HCT116 (cell line): ENCODE data around the gene AMOTL1. TPM values are rescaled to one million over a fixed set of nuclear protein-coding genes. Genes with fewer than 3 reads are reported as not detected.

Experiments
- ATAC-seq: fragments of 200-7000 bp; cut with Tn5 transposase; 2 replicates; pipeline ENCODE4 v1.9.1; 2020; ENCODE audit warnings: mild to moderate bottlenecking, moderate library complexity
- BruUV-seq: library from RNA; stranded (reverse); fragments of 400-500 nt; replicated peaks from 2 replicates; lab custom pipeline; 2021; lab: Mats Ljungman, UMichigan
- CTCF ChIA-PET: fragments of 300-600 bp; sonication (Branson Sonifier 250); formaldehyde crosslinking; loops from one replicate; lab custom pipeline; 2021; ENCODE audit warnings: antibody characterized with exemption; lab: Charles Lee
- POLR2A ChIA-PET: fragments of 300-600, 350-600 bp; sonication (Branson Sonifier 250); formaldehyde crosslinking; loops from one replicate; lab custom pipeline; 2021; ENCODE audit warnings: antibody characterized with exemption; lab: Charles Lee
- RAD21 ChIA-PET, 2 experiments: fragments of 300-600 bp; sonication (Branson Sonifier 250); formaldehyde crosslinking; loops; one replicate each; lab custom pipeline; 2023; ENCODE audit warnings: low total read pairs in 2 of 2; ENCODE audit not compliant: uncharacterized antibody in 2 of 2, unreplicated experiment in 2 of 2, low non-redundant PET in 1 of 2; lab: Charles Lee
- DNase-seq: peaks from one replicate; pipeline ENCODE4 v3.0.0-alpha.2; 2010; ENCODE audit warnings: low read depth, low spot score
- H2AFZ ChIP-seq: fragments of 200-600 bp; shearing (Covaris generic), sonication (generic); 2 replicates; pipeline ENCODE4 v1.6.1; 2017; ENCODE audit warnings: low read depth, mixed run types, mixed read lengths, antibody characterized with exemption, low read length; ENCODE audit not compliant: poor library complexity, severe bottlenecking
- H3K27ac ChIP-seq: 2 replicates; pipeline ENCODE4 v1.5.1; 2012; ENCODE audit warnings: low read depth, low read length
- H3K27me3 ChIP-seq: fragments of 200-600 bp; sonication (generic); 2 replicates; pipeline ENCODE4 v1.6.1; 2016; ENCODE audit warnings: mixed run types, low read length, mixed read lengths; ENCODE audit not compliant: insufficient read depth
- H3K36me3 ChIP-seq, 2 experiments: fragments of 200-500 bp in 1 of 2; fragments of 200-600 bp in 1 of 2; sonication (Bioruptor generic) in 1 of 2; sonication (generic) in 1 of 2; 2 replicates each; pipeline versions ENCODE4 v1.5.1 to v1.6.1; 2014 to 2016; ENCODE audit warnings: low read length in 2 of 2, inconsistent platforms in 1 of 2, mixed read lengths in 1 of 2, mixed run types in 1 of 2; ENCODE audit not compliant: insufficient read depth in 2 of 2, control insufficient read depth in 1 of 2
- H3K4me1 ChIP-seq, 2 experiments: fragments of 200-600 bp in 1 of 2; sonication (generic) in 1 of 2; 2 replicates each; pipeline versions ENCODE4 v1.5.1 to v1.6.1; 2012 to 2017; ENCODE audit warnings: low read length in 2 of 2, inconsistent platforms in 1 of 2, mild to moderate bottlenecking in 1 of 2, mixed read lengths in 1 of 2, mixed run types in 1 of 2, moderate library complexity in 1 of 2; ENCODE audit not compliant: insufficient read depth in 2 of 2, control insufficient read depth in 1 of 2
- H3K4me2 ChIP-seq: fragments of 200-600 bp; sonication (generic); 2 replicates; pipeline ENCODE4 v1.6.1; 2017; ENCODE audit warnings: mixed run types, low read length, mixed read lengths
- H3K4me3 ChIP-seq, 2 experiments: fragments of 200-600 bp in 1 of 2; sonication (generic) in 1 of 2; replicated peaks in 1 of 2; 2 replicates each; pipeline ENCODE4 v1.5.1; 2011 to 2016; ENCODE audit warnings: low read length in 2 of 2, control low read depth in 1 of 2, low read depth in 1 of 2, mild to moderate bottlenecking in 1 of 2, mixed read lengths in 1 of 2, mixed run types in 1 of 2
- H3K79me2 ChIP-seq: fragments of 200-600 bp; sonication (generic); 2 replicates; pipeline ENCODE4 v1.6.1; 2017; ENCODE audit warnings: mild to moderate bottlenecking, mixed run types, low read length, moderate library complexity, mixed read lengths; ENCODE audit not compliant: insufficient read depth
- H3K9ac ChIP-seq: fragments of 200-600 bp; sonication (generic); 2 replicates; pipeline ENCODE4 v1.6.1; 2016; ENCODE audit warnings: low read length, mixed read lengths
- H3K9me2 ChIP-seq: fragments of 200-600 bp; sonication (generic), shearing (Covaris generic); 2 replicates; pipeline ENCODE4 v1.6.1; 2017; ENCODE audit warnings: mixed run types, mild to moderate bottlenecking, moderate library complexity; ENCODE audit not compliant: insufficient read depth
- H3K9me3 ChIP-seq, 2 experiments: fragments of 200-500 bp in 1 of 2; fragments of 200-600 bp in 1 of 2; sonication (Bioruptor generic) in 1 of 2; sonication (generic) in 1 of 2; 2 replicates each; pipeline ENCODE4 v1.6.1; 2014 to 2017; ENCODE audit warnings: low read length in 2 of 2, mixed read lengths in 2 of 2, inconsistent platforms in 1 of 2, low read depth in 1 of 2, mild to moderate bottlenecking in 1 of 2, mixed run types in 1 of 2, moderate library complexity in 1 of 2; ENCODE audit not compliant: control insufficient read depth in 1 of 2, insufficient read depth in 1 of 2
- H4K20me1 ChIP-seq: fragments of 200-600 bp; sonication (generic), shearing (Covaris generic); 2 replicates; pipeline ENCODE4 v1.6.1; 2017; ENCODE audit warnings: mixed run types, mild to moderate bottlenecking, moderate library complexity; ENCODE audit not compliant: insufficient read depth
- ATF3 ChIP-seq: IDR thresholded peaks from 2 replicates; pipeline ENCODE4 v1.6.1; 2012
- ELF1 ChIP-seq: IDR thresholded peaks from 2 replicates; pipeline ENCODE4 v1.6.1; 2012; ENCODE audit warnings: low read depth, borderline replicate concordance
- EZH2 ChIP-seq: fragments of 200-600 bp; sonication (generic); IDR thresholded peaks from 2 replicates; pipeline ENCODE4 v1.6.1; 2017; ENCODE audit warnings: antibody characterized with exemption, mixed run types
- SIN3A ChIP-seq: IDR thresholded peaks from 2 replicates; pipeline ENCODE4 v1.6.1; 2012; ENCODE audit warnings: low read depth
- SP1 ChIP-seq: IDR thresholded peaks from 2 replicates; pipeline ENCODE4 v1.6.1; 2012; ENCODE audit warnings: low read depth
- TCF7L2 ChIP-seq: IDR thresholded peaks from 2 replicates; pipeline ENCODE4 v1.7.0; 2011; ENCODE audit warnings: borderline replicate concordance, inconsistent platforms; ENCODE audit not compliant: insufficient read depth, insufficient read length; ENCODE audit errors: extremely low read depth
- YY1 ChIP-seq: IDR thresholded peaks from 2 replicates; pipeline ENCODE4 v1.6.1; 2011; ENCODE audit warnings: low read length, low read depth, moderate library complexity, mild to moderate bottlenecking; ENCODE audit not compliant: insufficient replicate concordance; ENCODE audit errors: extremely low read depth
- ZNF274 ChIP-seq: fragments of 200-500 bp; sonication (Bioruptor generic); IDR thresholded peaks from 2 replicates; pipeline ENCODE4 v1.6.1; 2014; ENCODE audit warnings: mild to moderate bottlenecking, low read depth, low read length, inconsistent platforms
- intact Hi-C: fragments of 100-400 bp; cut with micrococcal nuclease; formaldehyde crosslinking; loops from 2 replicates; pipeline ENCODE4 v1.10.0; 2022
- total RNA-seq: library from RNA; stranded (reverse); gene quantifications from one replicate; pipeline ENCODE4 v1.2.1, GENCODE V29; 2021; ENCODE audit not compliant: unreplicated experiment

AMOTL1 gene
- total RNA-seq, 1 experiment from 2014 or later = 27.6 TPM

- no peak overlapping the region for H3K27ac ChIP-seq
- H3K9me3 ChIP-seq = no peaks in the 10 kb centered on the region
- no peak overlapping the region for H3K4me3 ChIP-seq
- H4K20me1 ChIP-seq = no peaks in the 10 kb centered on the region; the same call in 1 of the 2 replicates
- no peaks in the 10 kb centered on the region for H3K4me1 ChIP-seq
- no peaks in the 10 kb centered on the region for H3K27me3 ChIP-seq
- intact Hi-C loops = no loop called here
- no peak for DNase-seq
- ChIA-PET POLR2A (no interaction called here), RAD21 (no interaction called here), CTCF (no interaction called here)
- no peaks in the 10 kb centered on the region for H3K9me2 ChIP-seq
- no peak overlapping the region for H2AFZ ChIP-seq
- ATAC-seq = no peak
- TF ChIP-seq TCF7L2 (no peak), SP1 (no peak), SIN3A (no peak), EZH2 (no peak), ELF1 (no peak), YY1 (no peak)
- BruUV-seq = no TSS peak
- no peak overlapping the region for H3K4me2 ChIP-seq
- H3K79me2 ChIP-seq = no peaks in the 10 kb centered on the region
- H3K36me3 ChIP-seq = no peaks in the 10 kb centered on the region; a peak in 2 of 4 replicates
- H3K9ac ChIP-seq = no peak overlapping the region
Measured at GRCh38 chr11:94855666-94856065, 87.5 kb downstream of the AMOTL1 start.

GRCh38 chr11:94856443-94856842, 88.3 kb downstream of the AMOTL1 start:
- ChIA-PET POLR2A (no interaction called here), CTCF (no interaction called here), RAD21 (no interaction called here)
- Histone ChIP-seq H2AFZ (no peak overlapping the region), H3K36me3 (no peaks in the 10 kb centered on the region; a peak in 2 of 4 replicates), H3K27me3 (no peaks in the 10 kb centered on the region), H3K9me2 (no peaks in the 10 kb centered on the region), H3K27ac (no peak overlapping the region), H3K9ac (no peak overlapping the region), H3K4me1 (no peaks in the 10 kb centered on the region), H3K4me2 (no peak overlapping the region), H3K79me2 (no peaks in the 10 kb centered on the region), H4K20me1 (no peaks in the 10 kb centered on the region; the same call in 1 of the 2 replicates), H3K9me3 (no peaks in the 10 kb centered on the region), H3K4me3 (no peak overlapping the region)
- TF ChIP-seq ATF3 (no peak), ZNF274 (no peak), TCF7L2 (no peak)
- intact Hi-C loops = no loop called here
- no peak for DNase-seq
- no TSS peak for BruUV-seq
- ATAC-seq = no peak
